HFFc6 (cell line): Measurements from ENCODE around the gene POLR3A. TPM values are rescaled to one million over a fixed set of nuclear protein-coding genes. Genes with fewer than 3 reads are reported as not detected.

Experiments
- DNase-seq: peaks from one replicate; pipeline ENCODE4 v3.0.0-alpha.2; 2018
- H3K27ac Mint-ChIP-seq: 2 replicates; pipeline ENCODE4 v1.8.0; 2020; ENCODE audit warnings: mild to moderate bottlenecking, mixed read lengths
- H3K27me3 Mint-ChIP-seq: 2 replicates; pipeline ENCODE4 v1.8.0; 2021; ENCODE audit warnings: mild to moderate bottlenecking, moderate library complexity, mixed read lengths; ENCODE audit not compliant: insufficient read depth
- H3K36me3 Mint-ChIP-seq: 2 replicates; pipeline ENCODE4 v1.8.0; 2021; ENCODE audit warnings: low read depth, mixed read lengths
- H3K4me1 Mint-ChIP-seq: 2 replicates; pipeline ENCODE4 v1.8.0; 2020; ENCODE audit warnings: low read depth, mixed read lengths
- H3K4me3 Mint-ChIP-seq: 2 replicates; pipeline ENCODE4 v1.8.0; 2020; ENCODE audit warnings: mild to moderate bottlenecking, moderate library complexity, mixed read lengths
- H3K9me3 Mint-ChIP-seq: 2 replicates; pipeline ENCODE4 v1.8.0; 2020; ENCODE audit warnings: mild to moderate bottlenecking, mixed read lengths
- total RNA-seq, 6 experiments: library from RNA; stranded (reverse); fragmentation: NEBNext Ultra II Directional; extraction: Animal tissue kit (Norgen Biotek cat#: 25700); gene quantifications; 2 replicates in 1 of 6; 3 replicates in 5 of 6; pipeline ENCODE4 v1.2.3, GENCODE V29; 2021
- TF ChIP-seq, protein P1 (sequence below): fragments of 200-600 bp; sonication (generic); IDR thresholded peaks from 2 replicates; pipeline ENCODE4 v1.5.0; 2021; ENCODE audit warnings: antibody characterized with exemption, mild to moderate bottlenecking

Gene POLR3A
- total RNA-seq, 6 experiments from 2014 or later, result 18.0 to 21.0 (median 19.8) TPM

DNA sequence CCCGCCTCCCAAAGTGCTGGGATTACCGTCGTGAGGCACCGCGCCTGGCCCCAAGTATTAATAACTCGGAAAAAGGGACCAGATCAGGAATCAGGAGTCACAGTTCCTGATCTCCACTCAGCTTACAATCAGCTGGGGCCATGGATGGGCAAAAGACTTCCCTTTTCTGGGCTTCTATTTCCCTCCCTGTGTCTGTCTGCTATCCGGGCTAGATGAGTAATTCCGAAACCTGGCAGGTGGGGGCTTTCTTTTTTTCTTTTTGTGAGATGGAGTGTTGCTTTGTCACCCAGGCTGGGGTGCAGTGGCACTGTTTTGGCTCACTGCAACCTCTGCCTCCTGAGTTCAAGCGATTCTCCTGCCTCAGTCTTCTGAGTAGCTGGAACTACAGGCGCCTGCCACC, 15.9 kb upstream of the POLR3A start:
- peaks cover 19% of the 10 kb centered on the region for H3K36me3 Mint-ChIP-seq
- peaks cover 2% of the 10 kb centered on the region for H3K27me3 Mint-ChIP-seq
- no peak overlapping the region for H3K4me3 Mint-ChIP-seq
- no peaks in the 10 kb centered on the region for H3K9me3 Mint-ChIP-seq
- peaks cover 61% of the 10 kb centered on the region for H3K4me1 Mint-ChIP-seq
- TF ChIP-seq, protein P1, sequence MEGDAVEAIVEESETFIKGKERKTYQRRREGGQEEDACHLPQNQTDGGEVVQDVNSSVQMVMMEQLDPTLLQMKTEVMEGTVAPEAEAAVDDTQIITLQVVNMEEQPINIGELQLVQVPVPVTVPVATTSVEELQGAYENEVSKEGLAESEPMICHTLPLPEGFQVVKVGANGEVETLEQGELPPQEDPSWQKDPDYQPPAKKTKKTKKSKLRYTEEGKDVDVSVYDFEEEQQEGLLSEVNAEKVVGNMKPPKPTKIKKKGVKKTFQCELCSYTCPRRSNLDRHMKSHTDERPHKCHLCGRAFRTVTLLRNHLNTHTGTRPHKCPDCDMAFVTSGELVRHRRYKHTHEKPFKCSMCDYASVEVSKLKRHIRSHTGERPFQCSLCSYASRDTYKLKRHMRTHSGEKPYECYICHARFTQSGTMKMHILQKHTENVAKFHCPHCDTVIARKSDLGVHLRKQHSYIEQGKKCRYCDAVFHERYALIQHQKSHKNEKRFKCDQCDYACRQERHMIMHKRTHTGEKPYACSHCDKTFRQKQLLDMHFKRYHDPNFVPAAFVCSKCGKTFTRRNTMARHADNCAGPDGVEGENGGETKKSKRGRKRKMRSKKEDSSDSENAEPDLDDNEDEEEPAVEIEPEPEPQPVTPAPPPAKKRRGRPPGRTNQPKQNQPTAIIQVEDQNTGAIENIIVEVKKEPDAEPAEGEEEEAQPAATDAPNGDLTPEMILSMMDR, result 0 out of 2 replicates have a peak, but pooled peaks have one; percentile 14
- H3K27ac Mint-ChIP-seq, result peak overlapping the region; percentile 47; the same call in 1 of the 2 replicates
- DNase-seq, result no peak

DNA sequence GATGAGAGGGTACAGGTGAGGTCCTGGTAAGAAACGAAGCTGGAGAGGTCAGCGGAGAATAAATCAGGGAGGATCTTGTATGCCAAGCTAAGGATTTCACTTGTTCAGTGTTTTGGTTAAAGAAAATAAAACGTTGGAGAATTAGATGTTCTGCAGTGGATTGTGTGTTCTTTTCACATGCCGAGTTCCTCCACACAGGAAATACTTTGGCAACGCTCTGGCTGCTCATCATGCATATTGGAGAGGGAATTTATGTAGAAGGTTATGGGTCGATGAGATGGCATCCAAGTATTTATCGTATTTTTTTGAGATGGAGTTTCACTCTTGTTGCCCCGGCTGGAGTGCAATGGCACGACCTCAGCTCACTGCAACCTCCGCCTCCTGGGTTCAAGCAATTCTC, 15.4 kb upstream of the POLR3A start:
- H3K27ac Mint-ChIP-seq, result peak overlapping the region; percentile 25
- peak; percentile 30 for DNase-seq
- no peak overlapping the region for H3K4me3 Mint-ChIP-seq
- H3K4me1 Mint-ChIP-seq, result peaks cover 65% of the 10 kb centered on the region
- TF ChIP-seq, protein P1, result no peak
- peaks cover 23% of the 10 kb centered on the region for H3K36me3 Mint-ChIP-seq
- H3K27me3 Mint-ChIP-seq, result peaks cover 2% of the 10 kb centered on the region
- H3K9me3 Mint-ChIP-seq, result no peaks in the 10 kb centered on the region

DNA sequence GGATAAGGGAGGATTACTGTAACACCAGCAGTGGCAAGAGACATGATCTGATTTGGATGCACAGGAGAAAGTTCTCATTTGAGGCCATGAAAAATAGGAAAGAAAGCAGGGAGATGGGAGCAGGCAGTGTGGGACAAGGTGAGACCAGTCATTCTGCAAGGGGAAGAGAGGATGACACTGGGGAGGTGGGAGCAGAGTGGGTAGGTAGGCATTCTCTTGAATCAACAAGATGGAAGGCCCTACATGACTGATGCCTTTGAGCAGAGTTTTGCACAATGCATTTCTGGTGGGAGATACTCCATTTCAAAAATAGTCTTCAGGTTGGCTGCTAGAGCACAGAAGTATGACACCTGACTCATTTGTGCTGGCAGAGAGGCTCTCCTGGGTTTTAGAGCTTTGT, 14.9 kb upstream of the POLR3A start:
- Mint-ChIP-seq H3K36me3 (peaks cover 28% of the 10 kb centered on the region), H3K9me3 (no peaks in the 10 kb centered on the region), H3K4me1 (peaks cover 70% of the 10 kb centered on the region), H3K27me3 (peaks cover 2% of the 10 kb centered on the region), H3K4me3 (no peak overlapping the region), H3K27ac (peak overlapping the region; percentile 25)
- DNase-seq, result no peak
- TF ChIP-seq, protein P1, result no peak

DNA sequence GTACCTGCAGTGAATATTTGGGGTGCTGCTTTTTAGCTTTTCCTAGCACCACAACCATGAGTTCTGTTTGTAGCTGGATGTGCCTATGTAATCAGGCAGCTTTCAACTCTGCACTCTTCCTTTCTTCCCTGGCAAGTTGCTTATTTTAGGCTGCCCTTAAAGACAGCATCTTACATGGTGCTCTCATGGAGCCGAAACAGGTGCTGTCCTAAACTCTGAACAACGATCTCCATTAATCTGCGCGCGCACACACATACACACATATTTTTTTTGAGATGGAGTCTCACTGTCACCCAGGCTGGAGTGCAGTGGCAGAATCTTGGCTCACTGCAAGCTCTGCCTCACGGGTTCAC, 13.4 kb upstream of the POLR3A start:
- no peak overlapping the region for H3K4me3 Mint-ChIP-seq
- peaks cover 74% of the 10 kb centered on the region for H3K4me1 Mint-ChIP-seq
- DNase-seq, result no peak
- H3K36me3 Mint-ChIP-seq, result peaks cover 37% of the 10 kb centered on the region
- no peaks in the 10 kb centered on the region for H3K9me3 Mint-ChIP-seq
- H3K27me3 Mint-ChIP-seq, result peaks cover 5% of the 10 kb centered on the region
- TF ChIP-seq, protein P1, result no peak
- H3K27ac Mint-ChIP-seq, result peak overlapping the region; percentile 3

DNA sequence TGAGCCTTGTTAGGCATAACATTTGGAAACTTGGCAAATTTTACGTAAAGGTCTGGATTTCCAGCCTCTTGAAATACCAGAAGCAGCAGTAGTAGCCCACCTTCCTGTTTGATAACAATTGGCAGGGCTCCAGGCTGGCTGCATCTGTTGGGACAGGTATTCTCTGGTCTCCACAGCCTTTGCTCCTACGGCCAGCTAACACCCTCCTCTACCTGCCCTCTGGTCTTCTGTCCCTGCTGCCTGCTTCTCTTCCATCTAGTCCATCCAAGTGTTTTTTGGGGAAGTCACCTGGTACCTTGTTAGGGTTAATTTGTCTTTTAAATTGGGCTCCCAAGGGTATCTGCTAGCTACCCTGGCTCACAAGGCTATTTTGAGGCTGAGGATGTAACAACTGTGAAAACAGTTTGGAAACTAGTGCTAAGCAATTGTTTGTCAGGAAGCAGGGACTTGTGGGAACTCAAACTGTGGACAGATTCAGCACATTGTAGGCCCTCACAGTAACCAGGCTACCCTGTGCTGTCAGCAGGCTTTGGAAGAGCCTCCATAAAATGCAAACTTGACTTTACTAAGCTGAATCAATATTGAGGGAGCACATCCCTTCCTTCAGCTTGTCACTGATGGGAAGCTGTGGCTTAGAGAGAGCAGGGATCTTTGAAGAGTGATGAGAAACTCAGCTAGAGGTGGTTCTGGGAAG, 12.9 kb upstream of the POLR3A start:
- TF ChIP-seq, protein P1, result no peak
- H3K36me3 Mint-ChIP-seq, result peaks cover 42% of the 10 kb centered on the region
- peaks cover 5% of the 10 kb centered on the region for H3K27me3 Mint-ChIP-seq
- no peak for DNase-seq
- H3K27ac Mint-ChIP-seq, result peak overlapping the region; percentile 3
- no peak overlapping the region for H3K4me3 Mint-ChIP-seq
- H3K9me3 Mint-ChIP-seq, result no peaks in the 10 kb centered on the region
- peaks cover 74% of the 10 kb centered on the region for H3K4me1 Mint-ChIP-seq
